ENCODE measurements around the gene CLCC1.

DNA sequence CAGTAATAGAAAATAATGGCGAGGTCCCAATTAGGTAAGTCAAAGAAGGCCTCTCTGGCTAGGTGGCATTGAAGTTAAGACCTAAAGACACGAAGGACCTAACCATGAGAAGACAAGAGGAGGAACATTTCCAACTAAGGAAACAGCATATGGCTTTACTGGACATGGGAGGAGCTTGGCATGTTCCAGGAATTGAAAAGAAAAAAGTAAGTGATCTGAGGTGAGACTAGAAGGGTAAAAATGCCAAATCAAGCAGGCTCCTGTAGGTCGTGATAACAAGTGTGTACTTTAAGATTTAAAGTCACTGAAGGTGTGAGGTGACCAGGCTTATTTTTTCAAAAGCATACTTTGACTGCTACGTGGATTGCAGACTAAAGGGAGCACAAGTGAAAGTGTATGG lies 13.4 kb upstream of the CLCC1 start:
- no peak for TF ChIP-seq POLR2A (IDR thresholded peaks at IDR 0.05)
- TF ChIP-seq, protein P1, sequence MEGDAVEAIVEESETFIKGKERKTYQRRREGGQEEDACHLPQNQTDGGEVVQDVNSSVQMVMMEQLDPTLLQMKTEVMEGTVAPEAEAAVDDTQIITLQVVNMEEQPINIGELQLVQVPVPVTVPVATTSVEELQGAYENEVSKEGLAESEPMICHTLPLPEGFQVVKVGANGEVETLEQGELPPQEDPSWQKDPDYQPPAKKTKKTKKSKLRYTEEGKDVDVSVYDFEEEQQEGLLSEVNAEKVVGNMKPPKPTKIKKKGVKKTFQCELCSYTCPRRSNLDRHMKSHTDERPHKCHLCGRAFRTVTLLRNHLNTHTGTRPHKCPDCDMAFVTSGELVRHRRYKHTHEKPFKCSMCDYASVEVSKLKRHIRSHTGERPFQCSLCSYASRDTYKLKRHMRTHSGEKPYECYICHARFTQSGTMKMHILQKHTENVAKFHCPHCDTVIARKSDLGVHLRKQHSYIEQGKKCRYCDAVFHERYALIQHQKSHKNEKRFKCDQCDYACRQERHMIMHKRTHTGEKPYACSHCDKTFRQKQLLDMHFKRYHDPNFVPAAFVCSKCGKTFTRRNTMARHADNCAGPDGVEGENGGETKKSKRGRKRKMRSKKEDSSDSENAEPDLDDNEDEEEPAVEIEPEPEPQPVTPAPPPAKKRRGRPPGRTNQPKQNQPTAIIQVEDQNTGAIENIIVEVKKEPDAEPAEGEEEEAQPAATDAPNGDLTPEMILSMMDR (IDR thresholded peaks at IDR 0.05): no peak

Measured in adrenal gland (tissue), 5 donors.